GM13977 (cell line): ENCODE measurements around the gene ADCY5.

Experiments used
- DNase-seq: peaks from one replicate; pipeline ENCODE4 v3.0.0; 2012; ENCODE audit warnings: low spot score
- in situ Hi-C: fragments of 300-500 bp; cut with MboI; formaldehyde crosslinking; loops from one replicate; pipeline ENCODE4 v1.12.0; 2022; ENCODE audit warnings: low sequenced_read_pairs, low pct_unique_long_range_greater_than_20kb, mixed read lengths, inconsistent platforms; ENCODE audit not compliant: unreplicated experiment
- TF ChIP-seq, protein P1 (sequence below): IDR thresholded peaks from 2 replicates; pipeline ENCODE4 v1.5.1; 2012; ENCODE audit warnings: mild to moderate bottlenecking, control low read depth; ENCODE audit not compliant: insufficient read depth; ENCODE audit errors: extremely low read depth, missing control alignments

ADCY5 gene

DNA sequence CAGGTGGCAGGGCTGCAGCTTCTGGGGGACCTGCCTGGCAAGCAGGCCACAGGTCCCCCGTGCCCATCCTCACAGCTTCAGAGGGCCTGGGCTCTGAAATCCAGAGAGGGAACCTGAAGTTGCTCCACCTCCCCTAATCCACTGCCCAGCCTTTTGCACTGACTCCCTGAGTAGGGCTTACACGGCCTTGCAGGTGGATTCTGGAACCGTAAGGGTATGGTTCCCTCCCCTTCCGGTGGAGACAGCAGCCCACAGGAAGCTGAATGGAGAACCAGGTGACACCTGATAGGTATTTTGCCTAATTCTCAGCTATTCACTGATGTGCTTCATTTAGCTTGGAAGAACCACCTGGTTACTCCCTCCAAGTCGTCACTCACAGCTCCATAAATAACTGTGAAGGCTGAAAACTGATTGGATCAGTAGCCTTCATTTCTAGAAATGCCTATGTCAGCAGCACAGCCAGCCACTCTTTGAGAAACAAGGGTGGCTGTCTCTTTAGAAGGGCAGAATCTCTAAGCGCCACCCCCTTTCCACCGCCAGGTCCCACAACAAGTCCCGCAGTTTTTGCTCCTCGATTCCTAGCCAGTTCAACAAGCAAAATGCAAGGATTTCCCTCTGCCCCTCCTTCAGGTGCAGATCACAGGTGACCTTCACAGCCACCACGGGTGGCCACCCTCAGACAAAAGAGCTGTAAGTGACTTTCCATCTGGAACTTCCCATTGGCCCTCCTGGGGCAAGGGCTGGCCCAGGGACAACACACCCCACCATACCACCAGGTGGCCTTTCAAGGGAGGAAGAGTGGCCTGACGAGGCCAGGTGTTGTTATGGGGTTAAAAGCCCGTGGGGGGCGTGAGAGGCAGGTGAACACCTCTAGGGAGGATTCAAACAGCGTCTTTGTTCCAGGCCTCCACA is 134.3 kb downstream of the ADCY5 start:
- TF ChIP-seq, protein P1, sequence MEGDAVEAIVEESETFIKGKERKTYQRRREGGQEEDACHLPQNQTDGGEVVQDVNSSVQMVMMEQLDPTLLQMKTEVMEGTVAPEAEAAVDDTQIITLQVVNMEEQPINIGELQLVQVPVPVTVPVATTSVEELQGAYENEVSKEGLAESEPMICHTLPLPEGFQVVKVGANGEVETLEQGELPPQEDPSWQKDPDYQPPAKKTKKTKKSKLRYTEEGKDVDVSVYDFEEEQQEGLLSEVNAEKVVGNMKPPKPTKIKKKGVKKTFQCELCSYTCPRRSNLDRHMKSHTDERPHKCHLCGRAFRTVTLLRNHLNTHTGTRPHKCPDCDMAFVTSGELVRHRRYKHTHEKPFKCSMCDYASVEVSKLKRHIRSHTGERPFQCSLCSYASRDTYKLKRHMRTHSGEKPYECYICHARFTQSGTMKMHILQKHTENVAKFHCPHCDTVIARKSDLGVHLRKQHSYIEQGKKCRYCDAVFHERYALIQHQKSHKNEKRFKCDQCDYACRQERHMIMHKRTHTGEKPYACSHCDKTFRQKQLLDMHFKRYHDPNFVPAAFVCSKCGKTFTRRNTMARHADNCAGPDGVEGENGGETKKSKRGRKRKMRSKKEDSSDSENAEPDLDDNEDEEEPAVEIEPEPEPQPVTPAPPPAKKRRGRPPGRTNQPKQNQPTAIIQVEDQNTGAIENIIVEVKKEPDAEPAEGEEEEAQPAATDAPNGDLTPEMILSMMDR: no peak
- in situ Hi-C loops: no loop called here
- DNase-seq: no peak

DNA sequence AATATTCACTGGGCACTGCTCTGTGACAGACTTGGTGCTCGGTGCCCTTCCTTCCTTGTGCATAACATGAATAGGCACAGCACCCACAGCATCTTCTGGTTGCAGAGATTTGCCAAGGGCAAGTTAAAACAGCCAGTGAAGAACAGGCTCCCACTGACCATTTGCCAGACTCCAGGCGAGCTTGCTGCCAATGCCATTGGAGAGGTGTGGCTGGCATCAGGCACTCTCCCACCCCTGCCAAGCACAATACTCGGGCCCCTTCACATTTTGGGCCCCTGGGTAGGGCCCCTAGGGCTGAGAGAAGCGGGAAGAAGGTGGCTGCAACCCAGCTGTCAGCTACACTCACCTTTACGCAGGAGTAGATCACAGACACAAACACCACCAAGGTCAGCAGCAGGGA is 135.0 kb downstream of the ADCY5 start:
- DNase-seq: no peak
- TF ChIP-seq, protein P1: no peak
- in situ Hi-C loops: no loop called here

DNA sequence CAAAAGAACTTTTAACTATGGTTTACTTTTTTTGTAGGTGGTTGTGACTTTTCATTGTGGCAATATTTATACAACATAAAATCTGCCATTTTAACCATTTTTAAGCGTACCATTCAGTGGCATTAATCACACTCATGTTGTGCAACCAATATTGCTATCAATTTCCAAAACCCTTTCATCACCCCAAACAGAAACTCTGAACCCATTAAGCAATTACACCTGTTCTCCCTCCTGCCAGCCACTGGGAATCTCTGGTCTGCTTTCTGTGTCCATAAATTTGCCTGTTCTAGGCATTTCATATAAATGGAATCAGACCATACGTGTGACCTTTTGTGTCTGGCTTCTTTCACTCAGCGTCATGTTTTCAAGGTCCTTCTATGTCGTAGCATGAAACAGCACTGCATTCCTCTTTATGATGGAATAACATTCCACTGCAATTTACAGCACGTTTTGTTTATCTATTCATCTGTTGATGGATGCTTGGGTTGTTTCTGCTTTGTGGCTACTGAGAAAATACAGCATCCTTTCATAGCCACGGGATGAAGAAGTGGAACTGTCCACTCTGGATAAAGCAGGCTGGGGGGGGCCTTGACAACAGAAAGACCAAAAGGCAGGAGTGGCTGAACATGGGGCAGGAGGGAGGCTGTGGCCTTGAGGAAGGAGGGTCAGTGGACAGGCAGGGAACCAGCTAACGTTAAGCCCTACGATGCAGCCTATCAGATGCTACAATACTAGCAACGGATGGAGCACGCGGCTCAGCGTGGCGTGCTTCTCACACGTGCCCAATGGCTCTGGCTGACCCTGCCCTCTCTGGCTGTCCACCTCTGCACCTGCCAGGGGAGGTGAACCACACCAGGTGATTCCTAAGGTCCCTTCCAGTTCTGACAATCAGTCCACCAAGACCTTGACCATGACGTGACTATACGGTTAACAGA is 136.3 kb downstream of the ADCY5 start:
- in situ Hi-C loops: no loop called here
- no peak for DNase-seq
- TF ChIP-seq, protein P1: no peak

DNA sequence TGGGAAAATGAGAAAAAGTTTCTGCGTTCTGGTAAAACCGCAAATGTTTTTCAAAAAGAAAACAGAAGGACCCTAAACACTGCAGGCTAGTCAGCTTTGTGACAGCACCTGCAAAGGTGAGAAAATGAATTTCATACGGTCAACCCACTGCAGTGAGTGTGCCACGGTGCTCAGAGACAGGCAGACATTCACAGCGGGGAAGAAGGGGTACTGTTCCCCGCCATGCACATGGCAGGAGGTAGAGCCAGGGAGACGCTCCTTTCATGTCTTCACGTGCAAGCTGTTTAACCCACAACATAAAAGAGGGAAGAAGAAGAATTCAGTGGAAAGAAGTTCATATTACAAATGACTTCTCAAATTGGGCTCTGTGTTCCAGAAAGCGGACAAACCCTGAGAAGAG is 137.7 kb downstream of the ADCY5 start:
- no peak for DNase-seq
- TF ChIP-seq, protein P1: no peak
- in situ Hi-C loops: no loop called here

DNA sequence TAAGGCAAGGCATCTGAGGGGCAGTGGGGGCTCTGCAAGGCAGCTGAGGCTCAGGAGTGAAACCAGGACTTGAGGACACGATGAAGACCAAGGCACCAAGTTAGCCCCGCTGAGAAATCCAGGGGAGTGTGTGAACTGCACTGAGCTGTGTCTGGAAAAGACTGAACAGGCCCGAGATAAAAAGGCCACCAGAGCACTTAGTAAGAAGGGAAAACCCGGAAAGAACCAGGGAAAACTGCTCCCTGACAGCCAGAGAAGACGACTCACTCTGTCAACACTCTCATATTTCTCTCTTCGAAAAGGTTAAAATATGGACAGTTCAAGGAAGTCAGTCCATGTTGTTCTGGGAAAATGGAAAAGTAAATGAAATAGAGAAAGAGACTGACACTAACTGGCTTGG is 138.1 kb downstream of the ADCY5 start:
- no peak for DNase-seq
- in situ Hi-C loops: no loop called here
- TF ChIP-seq, protein P1: no peak

DNA sequence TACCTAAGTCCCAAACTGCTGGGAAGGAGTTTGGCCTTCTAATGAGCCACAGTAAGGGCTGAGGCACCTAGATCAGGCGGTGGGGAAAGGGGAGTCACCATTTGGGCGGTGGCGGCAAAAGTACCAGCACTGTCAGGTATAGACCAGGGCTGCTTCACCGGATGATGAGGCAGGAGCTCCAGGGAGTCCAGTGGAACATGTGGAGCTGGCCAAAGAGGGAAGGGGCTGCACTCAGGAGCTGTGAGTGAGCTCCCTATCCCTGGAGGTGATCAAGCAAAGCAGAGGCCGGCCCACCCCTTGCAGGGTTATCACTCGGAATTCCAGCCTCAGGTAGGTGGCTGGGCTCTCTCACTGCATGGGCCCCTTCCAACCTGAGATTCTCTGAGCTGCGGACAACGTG is 138.7 kb downstream of the ADCY5 start:
- TF ChIP-seq, protein P1: no peak
- in situ Hi-C loops: no loop called here
- no peak for DNase-seq
